Subcutaneous abdominal adipose tissue (tissue), 5 donors: ENCODE data around the gene INO80B.

ENCODE experiments used
- H3K27ac ChIP-seq: one replicate; pipeline ENCODE4 v1.7.0; 2013; ENCODE audit warnings: low read depth, mild to moderate bottlenecking, inconsistent platforms, low read length, moderate library complexity
- H3K27me3 ChIP-seq, 5 donors: one replicate each; pipeline ENCODE4 v1.7.0; 2013; ENCODE audit warnings: low read length in 5 of 5, inconsistent platforms in 1 of 5; ENCODE audit not compliant: control insufficient read depth in 5 of 5, insufficient read depth in 4 of 5
- H3K36me3 ChIP-seq, 5 donors: one replicate each; pipeline ENCODE4 v1.7.0; 2013; ENCODE audit warnings: low read length in 5 of 5; ENCODE audit not compliant: control insufficient read depth in 5 of 5, insufficient read depth in 5 of 5
- H3K4me1 ChIP-seq, 5 donors: one replicate each; pipeline ENCODE4 v1.7.0; 2013; ENCODE audit warnings: low read length in 5 of 5, mild to moderate bottlenecking in 3 of 5, moderate library complexity in 1 of 5; ENCODE audit not compliant: control insufficient read depth in 5 of 5, insufficient read depth in 5 of 5
- H3K4me3 ChIP-seq, 5 donors: one replicate each; pipeline ENCODE4 v1.7.0; 2013; ENCODE audit warnings: low read length in 5 of 5, low read depth in 1 of 5
- H3K9ac ChIP-seq, 5 donors: one replicate each; pipeline ENCODE4 v1.7.0; 2013; ENCODE audit warnings: low read length in 5 of 5, mild to moderate bottlenecking in 4 of 5, moderate library complexity in 3 of 5
- H3K9me3 ChIP-seq, 5 donors: one replicate each; pipeline ENCODE4 v1.7.0; 2013; ENCODE audit warnings: low read length in 5 of 5; ENCODE audit not compliant: control insufficient read depth in 5 of 5
- donor health status: healthy.
- donor health status: healthy.
- donor health status: healthy.
- donor health status: healthy.
- donor health status: healthy.

Gene INO80B

GRCh38 chr2:74501335-74502071 lies 46.6 kb downstream of the INO80B start:
- Histone ChIP-seq H3K9ac (no peak overlapping the region), H3K4me1 (peaks cover 4 to 72% (median 68%) of the 10 kb centered on the region in 5 donors), H3K4me3 (peak overlapping the region in 2 of 5 donors; percentile 84 to 87), H3K27me3 (peaks cover 31 to 52% (median 39%) of the 10 kb centered on the region in 5 donors), H3K27ac (no peak overlapping the region), H3K36me3 (peaks cover 0 to 14% (median 11%) of the 10 kb centered on the region in 5 donors), H3K9me3 (no peaks in the 10 kb centered on the region)

DNA sequence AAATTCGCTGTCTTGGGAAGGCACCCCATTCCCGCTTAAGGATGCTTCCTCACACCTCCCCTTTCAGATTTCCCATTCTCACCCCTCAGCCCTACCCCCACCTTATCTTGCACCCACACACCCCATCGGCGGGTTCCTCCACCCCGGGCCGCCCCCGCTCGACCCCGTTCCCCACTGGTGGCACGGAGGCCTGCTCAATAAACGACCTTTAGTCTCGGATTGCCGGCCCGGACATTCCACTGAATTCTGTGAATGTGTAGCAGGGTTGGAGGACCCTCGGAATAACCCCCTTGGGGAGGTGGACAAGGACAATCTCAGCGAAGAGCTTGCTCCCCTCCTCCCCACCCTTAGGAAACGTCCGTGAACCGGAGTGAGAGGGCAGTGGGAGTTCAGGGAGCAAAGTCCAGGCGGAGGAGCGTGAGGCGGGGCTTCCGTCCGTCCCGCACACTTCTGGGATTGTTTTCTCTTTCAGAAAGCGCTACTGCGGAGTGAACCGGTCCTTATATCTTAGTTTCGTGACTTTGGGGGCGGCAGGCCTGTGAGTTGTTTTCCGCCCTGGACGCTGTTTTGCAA lies 47.3 kb downstream of the INO80B start:
- Histone ChIP-seq H3K4me1 (peaks cover 6 to 78% (median 75%) of the 10 kb centered on the region in 5 donors), H3K27me3 (peaks cover 31 to 50% (median 34%) of the 10 kb centered on the region in 5 donors), H3K9me3 (no peaks in the 10 kb centered on the region), H3K9ac (peak overlapping the region; percentile 48 to 90 (median 84)), H3K4me3 (peak overlapping the region; percentile 81 to 87 (median 84)), H3K27ac (peak overlapping the region; percentile 88), H3K36me3 (peaks cover 0 to 14% (median 11%) of the 10 kb centered on the region in 5 donors)

DNA sequence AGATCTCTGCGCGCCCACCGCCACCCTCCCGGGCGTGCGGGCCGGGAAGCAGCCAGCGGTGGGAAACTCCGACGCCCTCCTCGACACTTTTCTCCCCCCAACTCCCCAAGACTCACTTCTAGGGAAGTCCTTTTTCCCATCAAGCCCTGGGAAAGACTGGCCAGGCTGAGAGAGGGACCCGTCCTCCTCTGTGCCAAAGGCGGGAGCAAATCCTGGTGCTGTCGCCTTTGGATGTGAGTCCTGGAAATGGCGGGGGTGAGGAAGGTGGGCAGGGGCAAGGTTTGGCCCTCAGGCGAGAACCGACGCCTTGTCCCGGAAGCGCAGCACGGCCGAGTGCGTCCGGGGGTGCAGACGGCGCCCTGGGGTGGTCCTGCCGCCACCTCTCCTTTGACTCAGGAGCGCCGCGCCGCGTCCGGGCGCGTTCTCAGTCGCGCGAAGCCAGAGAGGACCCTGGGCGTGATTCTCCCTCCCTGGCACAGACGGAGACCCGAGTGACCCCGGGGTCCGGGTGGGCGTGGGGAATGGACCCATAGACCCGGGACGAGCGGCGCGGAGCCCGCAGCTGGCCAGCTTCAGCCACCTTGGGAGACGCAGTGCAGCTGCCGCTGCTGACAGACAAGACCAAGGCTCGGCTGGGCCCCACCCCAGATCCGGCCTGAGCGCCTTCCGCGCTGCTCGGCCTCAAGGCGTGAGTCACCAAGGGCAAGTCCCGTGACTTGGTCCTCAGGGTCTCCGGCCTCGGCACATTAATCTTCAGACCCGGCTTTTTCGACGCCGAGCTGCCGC lies 48.0 kb downstream of the INO80B start:
- H3K36me3 ChIP-seq, result peaks cover 0 to 14% (median 11%) of the 10 kb centered on the region in 5 donors
- H3K4me3 ChIP-seq, result peak overlapping the region; percentile 81 to 87 (median 84)
- H3K9me3 ChIP-seq, result no peaks in the 10 kb centered on the region
- peaks cover 6 to 74% (median 73%) of the 10 kb centered on the region in 5 donors for H3K4me1 ChIP-seq
- H3K27me3 ChIP-seq, result peaks cover 25 to 43% (median 29%) of the 10 kb centered on the region in 5 donors
- peak overlapping the region; percentile 88 for H3K27ac ChIP-seq
- H3K9ac ChIP-seq, result peak overlapping the region; percentile 48 to 90 (median 84)

DNA sequence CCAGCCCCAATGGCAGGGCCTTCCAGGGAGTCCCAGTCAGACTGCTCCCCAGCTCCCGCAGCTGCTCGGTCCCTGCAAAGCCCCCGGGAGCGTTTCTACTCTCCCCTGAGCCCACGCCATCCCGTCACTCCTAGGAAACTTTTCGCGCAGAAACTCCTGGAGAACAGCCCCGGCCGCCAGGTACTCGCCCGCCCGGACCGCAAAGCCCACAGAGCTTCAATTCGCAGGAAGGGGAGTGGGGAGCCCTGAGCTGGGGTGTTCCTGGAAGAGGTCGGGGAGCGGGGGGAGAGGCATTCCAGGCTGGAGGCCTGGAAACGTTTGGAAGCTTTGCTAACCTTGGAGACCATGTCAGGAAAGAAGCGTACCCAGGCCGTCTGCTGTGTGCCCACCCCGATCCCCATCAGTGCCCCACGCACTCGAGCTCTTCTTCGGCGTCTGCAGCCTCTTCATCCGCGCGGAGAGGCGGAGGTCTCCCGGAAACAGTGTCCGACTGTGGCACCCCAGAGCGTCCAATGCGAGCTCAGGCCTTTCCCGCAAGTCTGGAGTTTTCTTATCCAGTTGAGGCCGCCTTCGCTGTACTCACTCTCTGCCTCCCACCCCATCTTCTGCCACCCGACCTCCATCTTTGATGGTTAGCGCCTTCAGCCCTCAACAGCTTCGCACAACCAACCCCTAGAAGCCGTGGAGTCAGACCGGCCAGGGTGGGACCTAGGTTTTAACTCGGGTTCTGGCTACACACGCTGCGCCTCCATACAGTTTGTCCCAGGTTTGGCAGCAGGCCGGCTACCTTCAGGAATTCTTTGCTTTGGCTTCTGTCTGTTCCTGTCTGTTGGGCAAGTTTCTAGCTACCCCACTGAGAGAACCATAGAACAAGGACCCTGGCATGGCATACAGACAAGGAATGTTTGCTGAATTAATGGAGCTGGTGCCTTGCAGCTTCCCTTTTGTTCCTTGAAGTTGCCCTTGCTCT lies 48.9 kb downstream of the INO80B start:
- peak overlapping the region; percentile 88 for H3K27ac ChIP-seq
- peaks cover 0 to 14% (median 11%) of the 10 kb centered on the region in 5 donors for H3K36me3 ChIP-seq
- H3K9me3 ChIP-seq, result no peaks in the 10 kb centered on the region
- peaks cover 6 to 71% (median 69%) of the 10 kb centered on the region in 5 donors for H3K4me1 ChIP-seq
- peaks cover 16 to 34% (median 20%) of the 10 kb centered on the region in 5 donors for H3K27me3 ChIP-seq
- H3K9ac ChIP-seq, result peak overlapping the region; percentile 48 to 90 (median 84)
- peak overlapping the region; percentile 74 to 87 (median 83) for H3K4me3 ChIP-seq

DNA sequence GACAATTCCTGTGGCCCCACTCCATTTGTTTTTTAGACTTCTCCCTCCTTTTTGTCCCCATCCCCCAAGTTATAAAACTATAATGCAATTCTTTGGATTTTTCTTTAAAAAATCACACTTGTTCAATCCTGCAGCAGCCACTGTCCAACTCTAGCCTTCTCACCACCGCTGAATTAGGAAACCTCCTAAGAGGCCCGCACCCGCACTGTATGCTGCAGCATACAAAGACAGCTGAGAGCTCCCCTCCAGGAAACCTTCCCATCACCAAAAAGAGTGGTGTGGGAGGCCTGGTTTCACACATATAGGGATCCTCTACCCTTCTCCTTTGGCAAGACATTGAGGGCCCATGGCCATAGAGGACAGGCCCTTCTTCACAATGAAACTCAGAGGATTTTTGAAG lies 49.7 kb downstream of the INO80B start:
- Histone ChIP-seq H3K27ac (no peak overlapping the region), H3K9ac (peak overlapping the region in 1 of 5 donors; percentile 84), H3K27me3 (peaks cover 9 to 26% (median 13%) of the 10 kb centered on the region in 5 donors), H3K4me1 (peaks cover 6 to 63% (median 61%) of the 10 kb centered on the region in 5 donors), H3K36me3 (peaks cover 0 to 14% (median 11%) of the 10 kb centered on the region in 5 donors), H3K9me3 (no peaks in the 10 kb centered on the region), H3K4me3 (peak overlapping the region in 4 of 5 donors; percentile 74 to 87 (median 82))

- Histone ChIP-seq H3K27me3 (peaks cover under 1 to 19% (median 9%) of the 10 kb centered on the region in 5 donors), H3K4me1 (peaks cover 6 to 60% (median 58%) of the 10 kb centered on the region in 5 donors), H3K9ac (peak overlapping the region in 1 of 5 donors; percentile 43), H3K36me3 (peaks cover 0 to 14% (median 11%) of the 10 kb centered on the region in 5 donors), H3K9me3 (no peaks in the 10 kb centered on the region), H3K27ac (peak overlapping the region; percentile 30), H3K4me3 (peak overlapping the region; percentile 6 to 38 (median 27))
These were observed 50.8 kb downstream of the INO80B start for GRCh38 chr2:74505448-74506246.

- peaks cover 0 to 14% (median 11%) of the 10 kb centered on the region in 5 donors for H3K36me3 ChIP-seq
- peaks cover 6 to 22% (median 17%) of the 10 kb centered on the region in 5 donors for H3K27me3 ChIP-seq
- H3K4me3 ChIP-seq, result peak within 1 kb of the TSS; percentile 82 to 100 (median 99)
- no peaks in the 10 kb centered on the region for H3K9me3 ChIP-seq
- H3K4me1 ChIP-seq, result peaks cover 6 to 55% (median 53%) of the 10 kb centered on the region in 5 donors
- H3K27ac ChIP-seq, result peak within 1 kb of the TSS; percentile 94
- H3K9ac ChIP-seq, result peak within 1 kb of the TSS; percentile 83 to 96 (median 94)
These were observed 52.4 kb downstream of the INO80B start, which contains the start of gene PCGF1 for GRCh38 chr2:74507145-74507925. PCGF1 (minus strand) TSS chr2:74507695; CDS start chr2:74507668, 27 bp downstream.
